HepG2 (cell line): Measurements from ENCODE around the gene EIF6. TPM values are rescaled to one million over a fixed set of nuclear protein-coding genes. Genes with fewer than 3 reads are reported as not detected.

Source experiments
- ARID4A ChIP-seq: sonication (generic); formaldehyde crosslinking; IDR thresholded peaks from 2 replicates; pipeline ENCODE4 v1.5.0; 2020; ENCODE audit warnings: mild to moderate bottlenecking, missing genetic modification reagents, borderline replicate concordance
- MBNL3 ChIP-seq: fragments of 250-450 bp; sonication (Bioruptor Pico); conservative IDR thresholded peaks from 2 replicates; pipeline ENCODE4 v1.8.0; 2022; ENCODE audit warnings: mild to moderate bottlenecking, inconsistent platforms
- NFIC ChIP-seq: IDR thresholded peaks from 2 replicates; pipeline ENCODE4 v1.6.1; 2012; ENCODE audit warnings: mild to moderate bottlenecking, low read length, inconsistent platforms
- PCBP2 ChIP-seq: fragments of 200-400 bp; formaldehyde crosslinking; optimal IDR thresholded peaks from 2 replicates; pipeline ENCODE3; 2018; ENCODE audit warnings: low read length, low read depth; ENCODE audit not compliant: poor library complexity, severe bottlenecking
- SRF ChIP-seq: IDR thresholded peaks from 2 replicates; pipeline ENCODE4 v1.6.1; 2011; ENCODE audit warnings: mild to moderate bottlenecking, low read depth, low read length, moderate library complexity
- ZBTB14 ChIP-seq: sonication (generic); formaldehyde crosslinking; IDR thresholded peaks from 2 replicates; pipeline ENCODE4 v1.4.0; 2020; ENCODE audit warnings: missing genetic modification reagents
- ZBTB3 ChIP-seq: sonication (generic); formaldehyde crosslinking; IDR thresholded peaks from 2 replicates; pipeline ENCODE4 v1.4.0; 2020; ENCODE audit warnings: low read depth, mild to moderate bottlenecking, moderate library complexity, missing genetic modification reagents, borderline replicate concordance
- ZNF280B ChIP-seq: sonication (generic); formaldehyde crosslinking; IDR thresholded peaks from 2 replicates; pipeline ENCODE4 v1.5.0; 2020; ENCODE audit warnings: missing genetic modification reagents, mild to moderate bottlenecking, borderline replicate concordance
- ZNF331 ChIP-seq: sonication (generic); formaldehyde crosslinking; IDR thresholded peaks from 2 replicates; pipeline ENCODE4 v1.4.0; 2020; ENCODE audit warnings: missing genetic modification reagents
- ZNF609 ChIP-seq: sonication (generic); formaldehyde crosslinking; IDR thresholded peaks from 2 replicates; pipeline ENCODE4 v1.4.0; 2020; ENCODE audit warnings: mild to moderate bottlenecking, missing genetic modification reagents, borderline replicate concordance
- ZNF800 ChIP-seq: sonication (generic); formaldehyde crosslinking; IDR thresholded peaks from 2 replicates; pipeline ENCODE4 v1.4.0; 2020; ENCODE audit warnings: missing genetic modification reagents
- polyA plus RNA-seq, 8 experiments: library from polyadenylated mRNA; depleted of rRNA in 3 of 8; stranded (reverse) in 7 of 8; unstranded in 1 of 8; fragments of >200 nt; fragmentation: Illumina TruSeq in 4 of 8; extraction: Trizol in 4 of 8; gene quantifications; 2 replicates each; pipeline versions ENCODE4 v1.2.1 to v1.2.3, GENCODE V29; 2011 to 2016; ENCODE audit warnings: low read depth in 4 of 8, missing spikeins in 1 of 8, mixed read lengths in 1 of 8; ENCODE audit not compliant: insufficient read depth in 1 of 8
- total RNA-seq, 5 experiments: library from RNA; depleted of rRNA; stranded (reverse); fragments of >200 nt; fragmentation: Illumina TruSeq; extraction: Trizol; gene quantifications; 2 replicates each; pipeline ENCODE4 v1.2.3, GENCODE V29; 2016; ENCODE audit warnings: low read depth in 1 of 5

EIF6 gene
- total and polyA plus RNA-seq, 2 of the 13 experiments (the other 11 are each of a cell fraction or from before 2014, with no cell fraction given): 462 to 466 TPM

GRCh38 chr20:35293303-35294292 is 9.0 kb upstream of the EIF6 start (continued):
- TF ChIP-seq ARID4A (CRISPR knock-in tag) (peak; percentile 53; the same call in 1 of the 2 replicates), ZNF331 (CRISPR knock-in tag) (no peak), MBNL3 (CRISPR knock-in tag) (0 out of 2 replicates have a peak, but pooled peaks have one; percentile 62), ZNF609 (0 out of 2 replicates have a peak, but pooled peaks have one; percentile 38), ZNF800 (CRISPR knock-in tag) (no peak), ZNF280B (CRISPR knock-in tag) (peak; percentile 62; the same call in 1 of the 2 replicates), ZBTB14 (0 out of 2 replicates have a peak, but pooled peaks have one; percentile 43), PCBP2 (no peak), NFIC (no peak), SRF (no peak), ZBTB3 (CRISPR knock-in tag) (no peak)
